OCI-LY3 (cell line): ENCODE data around the gene CREB3L1.

ENCODE experiments used
- EZH2phosphoT487 ChIP-seq: fragments of 200-600 bp; shearing (Covaris generic); IDR thresholded peaks from 2 replicates; pipeline ENCODE4 v1.6.1; 2018; ENCODE audit warnings: antibody characterized with exemption, mixed run types, low read depth
- TF ChIP-seq, protein P1 (sequence below): fragments of 200-600, 300-600 bp; sonication (generic); IDR thresholded peaks from 2 replicates; pipeline ENCODE4 v1.5.1; 2014; ENCODE audit warnings: antibody characterized with exemption, low read length, low read depth

- TF ChIP-seq, protein P1, sequence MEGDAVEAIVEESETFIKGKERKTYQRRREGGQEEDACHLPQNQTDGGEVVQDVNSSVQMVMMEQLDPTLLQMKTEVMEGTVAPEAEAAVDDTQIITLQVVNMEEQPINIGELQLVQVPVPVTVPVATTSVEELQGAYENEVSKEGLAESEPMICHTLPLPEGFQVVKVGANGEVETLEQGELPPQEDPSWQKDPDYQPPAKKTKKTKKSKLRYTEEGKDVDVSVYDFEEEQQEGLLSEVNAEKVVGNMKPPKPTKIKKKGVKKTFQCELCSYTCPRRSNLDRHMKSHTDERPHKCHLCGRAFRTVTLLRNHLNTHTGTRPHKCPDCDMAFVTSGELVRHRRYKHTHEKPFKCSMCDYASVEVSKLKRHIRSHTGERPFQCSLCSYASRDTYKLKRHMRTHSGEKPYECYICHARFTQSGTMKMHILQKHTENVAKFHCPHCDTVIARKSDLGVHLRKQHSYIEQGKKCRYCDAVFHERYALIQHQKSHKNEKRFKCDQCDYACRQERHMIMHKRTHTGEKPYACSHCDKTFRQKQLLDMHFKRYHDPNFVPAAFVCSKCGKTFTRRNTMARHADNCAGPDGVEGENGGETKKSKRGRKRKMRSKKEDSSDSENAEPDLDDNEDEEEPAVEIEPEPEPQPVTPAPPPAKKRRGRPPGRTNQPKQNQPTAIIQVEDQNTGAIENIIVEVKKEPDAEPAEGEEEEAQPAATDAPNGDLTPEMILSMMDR, result no peak
- no peak for TF ChIP-seq EZH2phosphoT487
These were observed 76.2 kb downstream of the CREB3L1 start for GRCh38 chr11:46353698-46354097.
